Measurements from ENCODE around the gene LIMS2. TPM values are rescaled to one million over a fixed set of nuclear protein-coding genes. Genes with fewer than 3 reads are reported as not detected.

Gene LIMS2
- polyA plus RNA-seq, 2 donors = 32.4 to 58.4 TPM

GRCh38 chr2:127624320-127624755 is 51.0 kb downstream of the LIMS2 start:
- H3K36me3 ChIP-seq (ENCODE audit: control insufficient read depth in 2 of 2, insufficient read depth in 2 of 2, low read length in 1 of 2) = no peaks in the 10 kb centered on the region
- WGBS, 2 donors = 85 to 89% methylated on average over 5 of the region's 5 CpGs

GRCh38 chr2:127623388-127624319 is 51.7 kb downstream of the LIMS2 start:
- no peak overlapping the region for H3K27ac ChIP-seq (ENCODE audit: low read depth in 2 of 2, low read length in 1 of 2)
- WGBS, 2 donors = 87 to 89% methylated on average over 38 of the region's 38 CpGs
- H3K9me3 ChIP-seq (ENCODE audit: control insufficient read depth in 2 of 2, insufficient read depth in 1 of 2, low read depth in 1 of 2, low read length in 1 of 2) = no peaks in the 10 kb centered on the region
- H3K4me3 ChIP-seq (ENCODE audit: low read depth in 1 of 2, low read length in 2 of 2) = no peak overlapping the region
- H3K27me3 ChIP-seq (ENCODE audit: control insufficient read depth in 1 of 2, insufficient read depth in 2 of 2, low read length in 2 of 2) = no peaks in the 10 kb centered on the region
- no peaks in the 10 kb centered on the region for H3K36me3 ChIP-seq (ENCODE audit: control insufficient read depth in 2 of 2, insufficient read depth in 2 of 2, low read length in 1 of 2)
- H3K4me1 ChIP-seq (ENCODE audit: control insufficient read depth in 2 of 2, insufficient read depth in 2 of 2, low read length in 1 of 2) = no peaks in the 10 kb centered on the region

More at GRCh38 chr2:127624320-127624755, 51.0 kb downstream of the LIMS2 start:
- H3K27ac ChIP-seq (ENCODE audit: low read depth in 2 of 2, low read length in 1 of 2) = no peak overlapping the region
- H3K4me1 ChIP-seq (ENCODE audit: control insufficient read depth in 2 of 2, insufficient read depth in 2 of 2, low read length in 1 of 2) = no peaks in the 10 kb centered on the region
- no peaks in the 10 kb centered on the region for H3K9me3 ChIP-seq (ENCODE audit: control insufficient read depth in 2 of 2, insufficient read depth in 1 of 2, low read depth in 1 of 2, low read length in 1 of 2)
- H3K27me3 ChIP-seq (ENCODE audit: control insufficient read depth in 1 of 2, insufficient read depth in 2 of 2, low read length in 2 of 2) = no peaks in the 10 kb centered on the region
- H3K4me3 ChIP-seq (ENCODE audit: low read depth in 1 of 2, low read length in 2 of 2) = no peak overlapping the region

- H3K4me3 ChIP-seq (ENCODE audit: low read depth in 1 of 2, low read length in 2 of 2) = no peak overlapping the region
- no peak overlapping the region for H3K27ac ChIP-seq (ENCODE audit: low read depth in 2 of 2, low read length in 1 of 2)
- no peaks in the 10 kb centered on the region for H3K27me3 ChIP-seq (ENCODE audit: control insufficient read depth in 1 of 2, insufficient read depth in 2 of 2, low read length in 2 of 2)
- H3K36me3 ChIP-seq (ENCODE audit: control insufficient read depth in 2 of 2, insufficient read depth in 2 of 2, low read length in 1 of 2) = no peaks in the 10 kb centered on the region
- no peaks in the 10 kb centered on the region for H3K4me1 ChIP-seq (ENCODE audit: control insufficient read depth in 2 of 2, insufficient read depth in 2 of 2, low read length in 1 of 2)
- WGBS, 2 donors = 82 to 85% methylated on average over 21 of the region's 21 CpGs
- no peaks in the 10 kb centered on the region for H3K9me3 ChIP-seq (ENCODE audit: control insufficient read depth in 2 of 2, insufficient read depth in 1 of 2, low read depth in 1 of 2, low read length in 1 of 2)
These were observed 52.6 kb downstream of the LIMS2 start for GRCh38 chr2:127622561-127623387.

GRCh38 chr2:127621981-127622431 is 53.3 kb downstream of the LIMS2 start:
- Histone ChIP-seq H3K27ac (ENCODE audit: low read depth in 2 of 2, low read length in 1 of 2) (no peak overlapping the region), H3K9me3 (ENCODE audit: control insufficient read depth in 2 of 2, insufficient read depth in 1 of 2, low read depth in 1 of 2, low read length in 1 of 2) (no peaks in the 10 kb centered on the region), H3K27me3 (ENCODE audit: control insufficient read depth in 1 of 2, insufficient read depth in 2 of 2, low read length in 2 of 2) (no peaks in the 10 kb centered on the region), H3K36me3 (ENCODE audit: control insufficient read depth in 2 of 2, insufficient read depth in 2 of 2, low read length in 1 of 2) (no peaks in the 10 kb centered on the region), H3K4me1 (ENCODE audit: control insufficient read depth in 2 of 2, insufficient read depth in 2 of 2, low read length in 1 of 2) (no peaks in the 10 kb centered on the region), H3K4me3 (ENCODE audit: low read depth in 1 of 2, low read length in 2 of 2) (no peak overlapping the region)
- 94 to 96% methylated on average over 15 of the region's 15 CpGs for WGBS, 2 donors

- no peaks in the 10 kb centered on the region for H3K27me3 ChIP-seq (ENCODE audit: control insufficient read depth in 1 of 2, insufficient read depth in 2 of 2, low read length in 2 of 2)
- no peak overlapping the region for H3K27ac ChIP-seq (ENCODE audit: low read depth in 2 of 2, low read length in 1 of 2)
- H3K4me3 ChIP-seq (ENCODE audit: low read depth in 1 of 2, low read length in 2 of 2) = no peak overlapping the region
- no peaks in the 10 kb centered on the region for H3K9me3 ChIP-seq (ENCODE audit: control insufficient read depth in 2 of 2, insufficient read depth in 1 of 2, low read depth in 1 of 2, low read length in 1 of 2)
- H3K36me3 ChIP-seq (ENCODE audit: control insufficient read depth in 2 of 2, insufficient read depth in 2 of 2, low read length in 1 of 2) = no peaks in the 10 kb centered on the region
- no peaks in the 10 kb centered on the region for H3K4me1 ChIP-seq (ENCODE audit: control insufficient read depth in 2 of 2, insufficient read depth in 2 of 2, low read length in 1 of 2)
- WGBS, 2 donors = 79 to 81% methylated on average over 3 of the region's 3 CpGs
These were observed 54.5 kb downstream of the LIMS2 start for GRCh38 chr2:127620866-127621265.

- Histone ChIP-seq H3K36me3 (ENCODE audit: control insufficient read depth in 2 of 2, insufficient read depth in 2 of 2, low read length in 1 of 2) (no peaks in the 10 kb centered on the region), H3K4me1 (ENCODE audit: control insufficient read depth in 2 of 2, insufficient read depth in 2 of 2, low read length in 1 of 2) (no peaks in the 10 kb centered on the region), H3K9me3 (ENCODE audit: control insufficient read depth in 2 of 2, insufficient read depth in 1 of 2, low read depth in 1 of 2, low read length in 1 of 2) (no peaks in the 10 kb centered on the region), H3K27ac (ENCODE audit: low read depth in 2 of 2, low read length in 1 of 2) (no peak overlapping the region), H3K27me3 (ENCODE audit: control insufficient read depth in 1 of 2, insufficient read depth in 2 of 2, low read length in 2 of 2) (no peaks in the 10 kb centered on the region), H3K4me3 (ENCODE audit: low read depth in 1 of 2, low read length in 2 of 2) (no peak overlapping the region)
- WGBS, 2 donors = 67 to 72% methylated on average over 16 of the region's 16 CpGs
These were observed 55.2 kb downstream of the LIMS2 start for GRCh38 chr2:127619877-127620705.

GRCh38 chr2:127619203-127619590 is 56.1 kb downstream of the LIMS2 start:
- Histone ChIP-seq H3K27ac (ENCODE audit: low read depth in 2 of 2, low read length in 1 of 2) (no peak overlapping the region), H3K9me3 (ENCODE audit: control insufficient read depth in 2 of 2, insufficient read depth in 1 of 2, low read depth in 1 of 2, low read length in 1 of 2) (no peaks in the 10 kb centered on the region), H3K27me3 (ENCODE audit: control insufficient read depth in 1 of 2, insufficient read depth in 2 of 2, low read length in 2 of 2) (no peaks in the 10 kb centered on the region), H3K4me3 (ENCODE audit: low read depth in 1 of 2, low read length in 2 of 2) (no peak overlapping the region), H3K4me1 (ENCODE audit: control insufficient read depth in 2 of 2, insufficient read depth in 2 of 2, low read length in 1 of 2) (no peaks in the 10 kb centered on the region), H3K36me3 (ENCODE audit: control insufficient read depth in 2 of 2, insufficient read depth in 2 of 2, low read length in 1 of 2) (no peaks in the 10 kb centered on the region)
- 95 to 97% methylated on average over 6 of the region's 6 CpGs for WGBS, 2 donors

- Histone ChIP-seq H3K27me3 (ENCODE audit: control insufficient read depth in 1 of 2, insufficient read depth in 2 of 2, low read length in 2 of 2) (no peaks in the 10 kb centered on the region), H3K4me3 (ENCODE audit: low read depth in 1 of 2, low read length in 2 of 2) (no peak overlapping the region), H3K4me1 (ENCODE audit: control insufficient read depth in 2 of 2, insufficient read depth in 2 of 2, low read length in 1 of 2) (no peaks in the 10 kb centered on the region), H3K36me3 (ENCODE audit: control insufficient read depth in 2 of 2, insufficient read depth in 2 of 2, low read length in 1 of 2) (no peaks in the 10 kb centered on the region), H3K27ac (ENCODE audit: low read depth in 2 of 2, low read length in 1 of 2) (no peak overlapping the region), H3K9me3 (ENCODE audit: control insufficient read depth in 2 of 2, insufficient read depth in 1 of 2, low read depth in 1 of 2, low read length in 1 of 2) (no peaks in the 10 kb centered on the region)
- 73 to 74% methylated on average over 7 of the region's 7 CpGs for WGBS, 2 donors
These were observed 56.7 kb downstream of the LIMS2 start for GRCh38 chr2:127618551-127619202.
